NCI-H146 treated with DMSO at 0.1 percent for 48 hours (cell line): ENCODE results near the gene BABAM2.

Source experiments
- DNase-seq: peaks from one replicate; lab custom pipeline; 2025; ENCODE audit not compliant: unreplicated experiment; lab: John Stamatoyannopoulos, UW

Gene BABAM2

DNA sequence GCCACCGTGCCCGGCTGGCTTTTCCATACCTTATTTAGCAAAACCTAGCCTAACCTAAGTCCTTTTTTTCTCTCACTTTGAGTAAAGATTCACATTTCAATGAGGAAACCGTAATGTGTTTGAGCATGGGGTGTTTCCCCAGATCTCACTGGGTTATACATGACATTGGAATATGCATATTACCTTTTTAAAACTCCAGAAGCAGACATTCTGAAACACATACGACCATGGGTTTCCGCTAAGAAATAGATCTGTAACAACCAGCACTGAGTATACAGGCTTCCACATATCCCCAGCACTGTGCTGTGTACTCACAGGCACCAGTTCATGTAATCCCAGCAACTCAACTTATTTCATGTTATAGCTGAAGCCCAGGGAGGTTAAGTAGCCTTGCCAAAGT, 461.1 kb downstream of the BABAM2 start:
- DNase-seq: no peak

DNA sequence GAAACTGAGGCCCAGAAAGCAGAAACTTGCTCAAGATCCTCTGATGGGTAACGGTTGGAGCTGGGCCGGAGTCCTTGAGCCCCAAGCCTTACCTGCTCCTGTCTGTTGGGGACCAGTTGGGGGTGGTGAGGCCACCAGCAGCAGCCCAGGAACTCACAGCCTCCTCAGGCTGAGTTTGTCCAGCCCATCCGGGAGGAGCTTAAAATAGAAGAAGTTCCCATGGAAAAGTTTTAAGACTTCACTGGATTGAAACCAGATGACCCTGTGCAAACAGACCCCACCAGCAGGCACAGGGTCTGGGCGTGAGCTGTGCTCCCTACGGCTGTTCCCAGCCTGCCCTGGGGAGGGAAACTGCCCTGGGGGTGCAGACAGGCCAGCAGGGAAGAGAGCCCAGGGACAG, 461.6 kb downstream of the BABAM2 start:
- DNase-seq: no peak

DNA sequence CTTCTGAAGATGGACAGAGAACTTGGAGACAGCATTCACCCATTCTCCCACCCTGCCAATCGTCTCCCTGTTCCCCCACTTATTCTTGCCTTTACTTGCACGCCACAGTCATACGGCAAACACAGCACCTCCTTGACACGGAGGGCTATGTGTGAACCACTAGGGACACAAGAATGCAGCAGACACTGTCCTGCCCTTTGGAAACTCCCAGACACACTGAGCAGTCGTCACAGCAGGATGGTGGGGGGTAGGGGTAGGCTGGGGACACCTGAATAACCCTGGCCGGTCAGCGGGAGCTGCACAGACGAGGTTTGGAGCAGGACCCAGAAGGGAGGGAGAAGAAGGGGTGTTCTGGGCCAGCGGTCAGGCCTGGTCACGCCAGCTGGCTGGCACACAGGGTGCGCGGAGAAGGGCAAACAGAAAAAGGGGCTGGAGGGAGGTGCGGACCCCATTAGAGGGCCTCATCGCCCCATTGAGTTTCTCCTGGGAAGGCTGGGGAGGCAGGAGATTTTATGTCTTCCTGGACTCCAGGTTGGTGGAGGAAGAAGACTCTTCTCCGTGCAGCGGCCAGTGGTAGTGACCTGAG, 462.2 kb downstream of the BABAM2 start:
- DNase-seq: no peak

DNA sequence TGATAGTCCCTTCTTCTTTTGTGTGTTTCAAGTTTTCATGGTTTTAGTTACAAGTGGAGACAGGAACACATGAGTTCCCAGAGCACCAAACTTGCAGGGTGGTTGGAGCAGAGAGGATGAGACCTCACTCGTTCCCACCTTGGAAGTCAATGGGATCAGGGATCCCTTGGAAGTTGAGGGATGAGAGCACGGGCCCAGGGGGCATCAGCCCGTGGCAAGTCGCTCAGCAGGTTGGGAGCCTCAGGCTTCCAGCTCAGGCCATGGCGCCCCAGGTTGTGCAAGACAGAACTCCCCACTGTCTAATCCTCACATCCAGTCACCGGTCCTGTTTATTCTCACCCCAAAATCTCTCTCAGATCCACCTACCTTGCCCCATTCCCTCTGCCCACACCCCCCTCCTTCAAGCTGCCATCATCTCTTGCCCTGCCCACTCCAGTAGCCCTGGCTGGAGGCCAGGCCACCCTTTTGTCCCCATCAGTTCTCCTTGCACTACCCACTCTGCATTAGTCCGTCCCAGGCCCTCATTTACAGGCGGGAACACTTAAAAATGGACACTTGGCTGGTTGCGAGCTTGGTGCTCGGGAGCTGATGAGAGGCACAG, 464.5 kb downstream of the BABAM2 start:
- no peak for DNase-seq

DNA sequence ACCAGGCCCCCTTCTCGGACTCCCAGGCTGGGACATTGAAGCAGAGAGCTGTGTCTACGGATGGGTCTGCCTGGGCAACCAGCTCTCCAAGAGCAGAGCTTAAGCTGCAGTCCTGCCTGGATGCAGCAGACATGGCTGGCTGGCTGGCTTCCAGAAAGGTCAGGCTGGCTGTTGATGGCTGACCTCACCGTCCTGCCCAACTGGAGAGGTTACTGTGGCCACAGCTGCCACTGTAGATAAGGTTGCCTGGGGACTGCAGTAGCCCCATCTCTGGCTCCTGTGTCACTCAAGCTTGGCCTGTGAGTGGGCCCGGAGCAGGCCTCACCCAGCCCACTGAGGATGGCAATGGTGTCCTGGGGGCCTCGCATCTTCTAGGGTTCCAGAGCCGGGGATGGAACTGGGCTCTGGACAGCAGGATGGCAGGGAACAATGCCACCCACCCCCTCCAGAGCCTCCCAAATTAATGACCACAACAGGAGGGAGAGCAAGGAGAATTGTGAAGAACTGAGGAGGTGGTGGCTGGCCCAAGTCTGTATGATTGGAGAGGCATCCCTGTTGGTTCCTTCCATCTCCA, 465.1 kb downstream of the BABAM2 start:
- peak; percentile 30 for DNase-seq

DNA sequence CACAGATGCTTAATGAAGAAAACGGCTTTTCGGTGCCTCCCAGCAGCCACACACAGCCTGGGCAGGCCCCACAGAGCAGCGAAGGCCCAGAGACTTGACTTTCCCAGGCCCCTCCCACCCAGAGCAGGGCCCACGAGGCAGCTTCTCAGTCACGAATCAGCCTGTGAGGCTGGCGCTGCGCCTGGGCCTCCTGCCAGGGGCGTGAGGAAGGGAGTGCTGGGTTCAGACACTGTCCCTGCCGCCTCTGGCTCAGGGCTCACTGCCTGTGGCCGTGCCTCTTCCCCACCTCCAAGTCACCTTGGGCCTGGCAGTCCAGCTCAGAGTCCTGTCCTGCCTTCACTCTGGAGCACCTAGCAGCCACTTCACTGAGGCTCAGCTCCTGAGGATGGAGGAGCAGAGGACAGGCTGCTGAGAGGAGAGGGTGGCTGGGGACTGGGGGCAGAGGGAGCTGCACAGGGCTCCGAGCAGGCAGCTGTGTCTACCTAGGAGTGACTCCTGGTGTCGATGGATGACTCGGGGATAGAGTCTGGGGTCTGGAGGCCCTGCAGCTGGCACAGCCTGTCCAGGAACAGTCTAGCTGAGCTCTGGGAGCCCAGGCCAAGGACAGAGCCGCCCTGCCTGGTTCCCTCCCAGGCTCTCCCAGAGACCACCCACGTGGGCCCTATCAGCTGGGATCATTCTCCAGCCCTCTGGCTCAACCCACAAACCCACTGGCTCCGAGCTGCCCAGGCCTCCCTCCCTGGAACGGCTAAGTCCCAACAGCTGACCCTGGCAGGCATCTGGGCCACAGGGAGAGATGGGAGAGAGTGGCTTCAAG, 465.8 kb downstream of the BABAM2 start:
- no peak for DNase-seq

DNA sequence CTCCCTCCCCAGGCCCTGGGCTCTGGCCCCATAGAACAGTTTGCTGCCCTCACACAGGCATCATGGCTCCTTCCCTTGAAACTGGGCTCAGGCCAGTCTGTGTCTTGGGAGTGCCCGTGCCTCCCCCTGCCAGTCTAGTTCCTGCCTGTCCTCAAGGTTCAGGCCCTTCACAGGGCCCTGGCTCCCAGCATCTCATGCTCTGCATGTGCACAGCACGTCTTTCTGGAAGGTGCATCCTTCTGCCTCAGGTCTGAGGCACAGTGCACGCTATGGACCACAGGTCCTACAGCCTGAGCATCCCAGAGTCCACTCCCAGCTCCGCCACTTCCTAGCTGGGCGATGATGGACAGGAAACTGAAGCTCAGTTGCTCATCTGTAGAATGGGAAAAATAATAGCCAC, 466.5 kb downstream of the BABAM2 start:
- DNase-seq: no peak

DNA sequence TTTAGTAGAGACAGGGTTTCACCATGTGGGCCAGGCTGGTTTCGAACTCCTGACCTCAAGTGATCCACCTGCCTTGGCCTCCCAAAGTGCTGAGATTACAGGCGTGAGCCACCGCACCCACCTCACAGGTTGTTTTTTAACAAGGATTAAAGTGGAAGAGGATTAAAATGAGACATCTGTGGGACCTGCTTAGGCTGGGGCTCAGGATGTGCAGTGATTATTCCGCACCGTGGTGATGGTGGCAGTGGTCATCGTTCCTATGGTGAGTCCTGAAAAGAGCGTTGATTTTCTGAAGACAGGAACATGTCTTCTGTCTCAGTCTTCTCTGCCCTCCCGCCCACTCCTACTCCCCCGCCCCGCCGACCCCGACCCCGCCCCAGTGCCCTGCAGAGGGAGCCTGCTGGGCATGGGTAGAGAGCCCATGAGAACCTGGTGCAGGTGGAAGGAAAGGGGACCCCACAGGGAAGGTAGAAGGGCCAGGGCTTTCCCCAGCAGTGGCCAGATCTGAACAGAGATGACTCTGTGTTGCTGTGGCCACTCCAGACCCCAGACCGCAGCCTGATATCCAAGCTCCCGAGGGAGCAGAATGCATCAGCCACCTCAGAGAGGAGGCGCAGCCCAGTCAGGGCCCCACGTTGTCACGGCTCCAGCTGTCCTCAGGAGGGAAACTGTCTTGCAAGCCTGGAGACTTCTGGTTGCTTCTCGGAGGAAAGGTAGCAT, 467.6 kb downstream of the BABAM2 start:
- DNase-seq: no peak

DNA sequence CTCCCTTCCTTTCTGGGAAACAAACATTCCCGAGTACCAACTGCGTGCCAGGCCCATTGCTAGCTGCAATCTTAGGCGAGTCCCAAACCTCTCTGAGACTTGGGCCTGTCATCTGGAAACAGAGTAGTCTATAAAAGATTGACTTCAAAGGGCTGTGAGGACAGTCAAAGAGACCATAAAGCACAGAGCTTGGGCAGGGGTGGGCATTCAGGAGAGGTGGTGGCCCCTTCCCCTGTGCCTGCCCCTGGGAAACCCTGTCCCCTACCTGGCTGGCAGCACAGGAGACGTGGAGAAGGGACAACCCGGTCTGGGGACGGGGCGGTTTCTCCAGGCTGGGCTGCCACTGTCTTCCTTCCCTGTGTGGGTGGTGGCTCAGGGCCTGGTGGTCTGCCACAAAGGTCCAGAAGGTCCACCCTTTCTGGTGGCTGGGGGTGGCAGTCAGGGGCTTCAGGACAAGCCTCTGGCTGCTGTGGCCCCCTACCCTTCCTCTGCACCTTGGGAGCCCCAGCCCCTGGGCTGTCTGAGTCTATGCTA, 468.2 kb downstream of the BABAM2 start:
- DNase-seq: no peak

DNA sequence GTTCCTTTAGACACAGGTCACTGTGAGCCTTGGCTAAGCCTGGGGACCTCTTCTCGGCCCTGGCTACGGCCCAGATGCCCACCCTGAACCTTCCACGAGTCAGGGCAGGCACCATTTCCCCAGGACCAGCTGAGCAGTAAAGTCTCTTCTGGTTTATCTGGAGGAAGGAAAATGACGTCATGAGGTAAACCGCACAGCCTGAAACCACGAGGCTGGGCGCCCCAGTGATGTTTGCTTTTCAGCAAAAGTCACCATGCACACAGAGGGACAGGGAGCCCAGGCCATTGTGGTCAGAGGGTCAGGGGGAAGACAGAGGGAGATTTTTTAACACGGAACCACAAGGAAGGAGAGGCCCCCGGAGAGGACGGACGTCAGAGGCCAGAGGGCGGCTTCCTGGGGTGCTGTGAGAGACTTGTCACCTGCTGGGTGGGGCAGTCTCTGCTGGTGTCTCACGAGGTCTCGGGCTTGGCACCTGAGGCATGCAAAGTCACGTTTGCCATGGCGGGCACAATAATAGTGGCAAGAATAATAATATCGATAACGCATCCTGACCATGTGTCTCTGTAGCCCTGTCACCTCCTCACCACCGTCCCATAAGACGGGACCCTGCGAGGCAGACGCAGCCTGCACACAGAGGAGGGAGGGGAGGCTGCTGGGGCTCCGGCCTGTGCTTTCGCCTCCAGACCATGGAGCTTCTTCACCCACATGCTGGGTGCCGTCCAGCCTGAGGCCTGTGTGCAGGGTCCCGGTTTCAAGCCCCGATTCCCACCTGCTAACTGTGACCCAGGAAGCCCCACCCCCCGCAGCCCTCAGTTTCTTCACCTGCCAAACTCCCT, 468.9 kb downstream of the BABAM2 start:
- DNase-seq: no peak

DNA sequence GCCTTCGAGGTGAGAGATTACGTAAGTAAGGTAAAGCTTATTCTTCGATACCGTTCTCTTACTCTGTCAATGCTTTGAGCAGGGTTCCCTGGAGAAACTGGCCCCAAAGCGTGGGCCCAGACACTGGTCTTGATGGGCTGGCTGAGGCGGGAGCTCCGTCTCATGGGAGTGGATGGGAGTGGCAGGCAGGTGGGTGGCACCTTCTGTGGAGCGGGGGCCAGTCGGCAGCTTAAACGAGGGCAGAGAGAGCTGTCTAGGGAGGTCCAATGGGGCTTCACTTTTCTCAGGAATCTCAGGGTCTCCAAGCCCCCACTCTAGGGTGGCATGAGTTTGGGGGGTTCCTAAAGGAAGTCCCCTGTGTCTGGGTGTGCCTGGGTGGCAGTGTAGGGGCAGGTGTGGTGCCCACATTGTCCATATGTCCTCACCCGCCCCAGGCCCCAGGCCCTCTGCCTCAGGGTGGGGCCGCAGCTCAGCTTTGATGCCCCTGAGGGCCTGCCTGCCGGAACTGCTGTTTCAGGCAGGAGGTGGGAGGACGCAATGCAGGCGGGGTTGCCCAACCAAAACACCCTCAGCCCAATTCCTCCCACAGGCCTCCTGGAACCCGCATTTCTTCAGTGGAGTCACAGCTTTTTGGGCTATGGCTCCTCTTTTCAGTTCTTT, 469.7 kb downstream of the BABAM2 start:
- no peak for DNase-seq

DNA sequence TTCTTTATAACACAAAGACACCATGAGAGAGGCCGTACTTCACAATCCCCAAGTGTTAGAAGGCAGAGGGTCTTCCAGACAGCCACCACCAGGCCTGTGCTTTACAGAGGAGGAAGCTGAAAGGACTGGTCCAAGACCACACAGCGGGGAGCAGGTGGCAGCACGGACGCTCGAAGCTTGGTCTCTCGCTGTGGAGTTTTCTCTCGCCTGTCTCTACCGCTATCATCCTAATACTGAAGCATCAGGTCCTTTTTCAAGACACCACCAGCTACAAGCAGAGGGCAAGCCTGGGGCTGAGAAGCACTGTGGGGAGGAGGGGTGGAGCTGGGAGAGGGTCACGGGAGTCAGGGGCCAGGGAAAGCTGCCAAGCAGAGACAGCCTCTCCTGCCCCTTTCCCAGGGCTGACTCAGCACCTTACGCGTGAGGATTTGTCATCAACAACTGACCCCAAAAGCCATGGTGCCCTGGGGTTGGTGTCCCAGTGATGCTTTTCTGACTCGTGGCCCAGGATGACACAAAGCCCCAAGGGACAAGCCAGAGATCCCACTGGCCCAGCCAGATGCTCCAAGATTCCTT, 470.3 kb downstream of the BABAM2 start:
- no peak for DNase-seq

DNA sequence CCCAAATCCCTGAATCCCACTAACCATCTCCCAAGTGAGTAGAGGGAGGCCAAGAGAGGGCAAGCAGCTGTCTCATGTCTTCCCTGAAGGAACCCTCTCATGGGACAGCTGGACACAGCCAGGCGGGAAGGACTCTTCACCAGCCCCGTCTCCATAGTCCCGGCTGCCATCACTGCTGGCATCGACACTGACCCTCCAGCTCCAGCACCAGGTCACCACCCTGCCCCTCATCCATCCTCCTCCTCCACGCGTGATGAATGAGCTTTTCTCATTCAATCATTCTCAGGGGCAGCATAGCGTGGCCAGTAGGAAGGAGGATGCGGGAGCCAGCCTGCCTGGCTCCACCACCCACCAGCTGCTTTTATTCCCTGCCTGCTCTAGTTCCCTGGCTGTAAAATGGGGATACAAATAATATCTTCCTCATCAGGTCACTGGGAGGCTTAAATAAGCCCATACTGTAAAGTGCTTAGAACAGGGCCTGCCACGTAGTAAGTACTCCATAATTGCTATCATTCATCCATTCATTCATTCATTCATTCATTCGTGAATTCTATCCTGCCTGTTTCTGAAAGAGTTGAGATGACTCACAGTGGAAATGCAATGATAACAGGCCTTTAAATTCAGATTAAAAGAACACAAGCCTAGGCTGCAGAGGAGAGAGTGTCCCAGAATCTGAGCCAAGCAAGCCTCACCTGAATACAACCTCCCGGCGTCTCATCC, 471.6 kb downstream of the BABAM2 start:
- DNase-seq: no peak

DNA sequence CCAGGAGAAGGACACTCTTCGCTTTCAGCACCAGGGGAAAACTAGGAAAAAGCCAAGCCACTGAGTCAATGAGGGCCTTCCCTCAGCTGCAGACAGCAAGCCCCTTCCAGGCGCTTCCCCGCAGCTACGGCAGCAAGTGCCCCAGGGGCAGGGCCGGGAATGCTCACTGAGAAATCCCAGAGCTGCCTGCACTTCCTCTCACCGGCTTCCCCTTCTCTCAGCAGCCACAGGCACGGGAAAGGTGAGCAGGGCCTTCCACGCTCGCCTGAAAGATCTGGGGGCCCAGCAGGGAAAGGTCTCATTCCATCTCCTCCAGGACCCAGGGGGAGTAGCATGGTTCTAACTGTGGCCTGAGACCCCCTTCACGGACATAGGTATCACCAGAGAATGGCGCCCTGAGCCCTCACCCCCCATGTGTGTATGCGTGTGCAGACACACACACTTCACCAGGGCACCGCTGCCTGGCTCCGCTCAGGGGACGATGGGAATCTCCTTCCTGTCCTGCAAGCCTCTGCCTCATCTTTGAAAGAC, 472.5 kb downstream of the BABAM2 start:
- no peak for DNase-seq

DNA sequence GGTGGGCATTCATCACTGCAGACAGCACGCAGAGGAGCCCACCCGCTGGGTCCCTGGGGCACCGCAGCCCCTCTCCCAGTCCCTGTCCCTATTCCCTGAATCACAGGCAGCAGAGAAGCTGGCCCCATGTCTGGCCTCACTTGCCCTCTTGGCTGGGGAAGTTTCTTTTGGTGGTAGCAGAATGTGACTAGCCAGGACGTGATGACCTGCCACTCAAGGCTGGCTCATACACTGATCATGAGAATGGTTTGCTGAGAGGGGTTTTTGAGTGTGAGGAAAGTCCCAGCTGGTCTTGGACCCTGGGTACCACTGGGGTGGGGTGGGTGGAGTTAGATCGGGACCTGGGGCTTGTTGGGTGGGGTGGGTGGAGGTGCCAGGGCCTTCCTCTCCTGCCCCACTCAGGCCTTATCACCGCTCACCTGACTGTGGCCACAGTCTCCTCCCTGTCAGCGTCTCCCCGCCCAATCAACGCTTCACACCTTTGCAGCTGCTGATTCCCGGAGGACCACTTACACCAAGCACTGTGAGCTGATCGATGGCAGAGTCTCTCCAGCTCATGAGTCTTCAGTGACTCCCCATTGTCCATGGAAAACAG, 473.3 kb downstream of the BABAM2 start:
- no peak for DNase-seq

DNA sequence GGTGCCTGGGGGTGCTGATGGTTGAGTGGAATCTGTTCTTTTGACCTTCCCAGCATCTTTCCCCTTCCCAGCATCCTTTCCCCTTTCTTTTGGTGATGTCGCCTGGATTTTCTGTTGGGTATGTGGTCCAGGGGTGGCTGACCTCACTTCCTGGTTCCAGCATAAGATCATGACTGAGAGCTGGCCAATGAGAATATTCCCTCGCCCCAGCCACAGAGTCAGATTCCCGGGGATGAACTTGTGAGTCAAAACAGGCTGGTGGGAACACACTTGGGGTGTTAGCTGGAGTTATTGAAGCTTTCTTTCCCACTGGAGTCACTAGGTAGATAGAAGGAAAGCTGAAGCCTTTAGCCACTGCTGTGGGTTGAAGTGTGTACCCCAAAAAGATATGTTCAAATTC, 474.1 kb downstream of the BABAM2 start:
- no peak for DNase-seq

DNA sequence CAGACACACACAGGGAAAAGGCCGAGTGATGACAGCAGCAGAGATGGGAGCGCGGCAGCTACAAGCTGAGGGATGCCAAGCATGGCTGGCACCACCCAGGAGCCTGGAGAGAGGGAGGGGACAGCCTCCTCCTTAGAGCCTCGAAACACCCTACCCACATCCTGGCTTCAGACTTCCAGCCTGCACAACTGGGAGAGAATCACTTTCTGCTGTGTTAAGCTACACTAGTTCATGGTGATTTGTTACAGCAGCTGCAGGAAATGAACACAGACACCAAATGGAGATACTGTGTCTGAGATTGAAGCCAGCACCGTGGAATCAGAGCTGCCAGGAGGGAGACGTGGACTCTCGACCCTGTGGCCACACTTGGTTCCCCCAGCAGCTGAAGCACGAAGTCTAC, 474.6 kb downstream of the BABAM2 start:
- DNase-seq: no peak

DNA sequence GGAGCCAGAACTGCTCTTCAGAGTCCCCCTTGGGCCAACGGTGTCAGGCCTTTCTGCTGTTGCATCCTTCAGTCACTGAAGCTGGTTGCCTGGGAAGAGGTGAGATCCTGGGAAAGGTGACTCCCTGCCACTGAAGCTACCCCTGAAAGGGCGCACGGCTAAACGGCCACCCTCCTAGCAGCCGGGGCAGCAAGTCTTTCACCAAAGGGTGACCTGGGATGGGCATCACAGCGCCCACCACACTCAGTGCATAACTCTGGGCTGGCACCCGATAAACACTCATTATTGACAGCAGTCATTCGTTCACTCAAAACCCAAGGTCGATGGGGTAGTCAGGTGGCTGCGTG, 475.6 kb downstream of the BABAM2 start:
- DNase-seq: no peak
